ENCODE results near the gene GPR108. TPM values are rescaled to one million over a fixed set of nuclear protein-coding genes. Genes with fewer than 3 reads are reported as not detected.

Gene GPR108
- total RNA-seq, 3 donors from 2014 or later = 60.4 to 86.3 (median 78.6) TPM

DNA sequence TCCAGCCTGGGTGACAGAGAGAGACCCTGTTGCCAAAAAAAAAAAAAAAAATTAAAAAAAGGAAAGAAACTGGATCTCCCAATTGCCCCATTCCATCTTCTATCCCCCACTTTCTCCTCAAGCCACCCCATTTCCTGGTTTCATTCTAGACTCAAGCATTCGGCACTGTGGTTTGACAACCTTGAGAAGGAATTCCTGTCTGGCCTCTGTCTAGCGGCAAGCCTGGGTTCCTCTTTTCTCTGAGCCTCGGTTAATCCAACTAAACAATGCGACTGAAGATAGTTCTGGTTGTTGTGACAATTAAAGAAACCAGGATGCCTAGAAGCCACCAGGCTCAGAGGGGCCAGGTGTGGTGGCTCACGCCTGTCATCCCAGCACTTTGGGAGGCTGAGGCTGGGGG, 13.6 kb downstream of the GPR108 start:
- no peak for ATAC-seq
- no peak overlapping the region for H3K4me3 Mint-ChIP-seq
- H3K36me3 Mint-ChIP-seq (ENCODE audit: insufficient read depth) = no peaks in the 10 kb centered on the region
- H3K4me1 Mint-ChIP-seq (ENCODE audit: low read depth) = peaks cover 17% of the 10 kb centered on the region
- H3K9me3 Mint-ChIP-seq = no peaks in the 10 kb centered on the region
- DNase-seq = no peak
- H3K27me3 Mint-ChIP-seq (ENCODE audit: low read depth) = no peaks in the 10 kb centered on the region

DNA sequence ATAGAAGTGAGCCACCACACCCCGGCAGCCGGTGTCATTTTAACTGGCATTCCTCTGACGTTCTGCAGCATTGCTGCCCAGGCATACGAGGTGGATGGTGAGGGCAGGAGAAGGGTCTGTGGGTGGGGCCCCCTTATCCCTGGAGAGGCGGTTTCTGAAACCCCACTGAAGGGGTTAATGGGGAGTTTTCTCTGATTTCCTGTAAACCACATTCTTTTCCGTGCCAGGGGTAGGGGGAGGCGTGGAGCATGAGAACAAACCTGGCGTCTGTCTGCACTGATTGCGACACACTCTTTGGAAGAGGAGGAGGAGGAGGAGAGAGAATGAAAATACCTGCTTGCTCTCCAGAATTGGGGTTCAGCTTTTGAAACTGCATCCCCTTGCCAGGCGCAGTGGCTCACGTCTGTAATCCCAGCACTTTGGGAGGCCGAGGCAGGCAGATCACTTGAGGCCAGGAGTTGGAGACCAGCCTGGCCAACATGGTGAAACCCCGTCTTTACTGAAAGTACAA, 14.2 kb downstream of the GPR108 start:
- Mint-ChIP-seq H3K4me3 (no peak overlapping the region), H3K4me1 (ENCODE audit: low read depth) (peaks cover 17% of the 10 kb centered on the region), H3K9me3 (no peaks in the 10 kb centered on the region), H3K27me3 (ENCODE audit: low read depth) (no peaks in the 10 kb centered on the region), H3K36me3 (ENCODE audit: insufficient read depth) (no peaks in the 10 kb centered on the region)
- ATAC-seq = no peak
- DNase-seq = no peak

DNA sequence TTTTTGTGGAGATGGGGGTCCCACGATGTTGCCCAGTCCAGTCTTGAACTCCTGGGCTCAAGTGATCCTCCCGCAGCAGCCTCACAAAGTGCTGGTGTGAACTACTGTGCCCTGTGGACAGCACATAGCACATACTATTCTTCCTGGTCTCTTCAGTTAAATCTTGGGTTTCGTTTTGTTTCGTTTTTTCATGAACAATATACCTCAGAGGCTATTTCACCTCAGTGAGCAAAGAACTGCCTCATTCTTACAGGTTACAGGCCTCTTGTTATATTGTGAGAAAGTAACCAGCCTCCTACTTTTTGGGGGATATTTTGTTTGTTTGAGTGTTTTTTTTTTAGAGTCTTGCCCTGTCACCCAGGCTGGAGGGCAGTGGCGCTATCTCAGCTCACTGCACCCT, 15.6 kb downstream of the GPR108 start:
- ATAC-seq (no peak), DNase-seq (no peak)
- no peaks in the 10 kb centered on the region for H3K9me3 Mint-ChIP-seq
- H3K27me3 Mint-ChIP-seq (ENCODE audit: low read depth) = no peaks in the 10 kb centered on the region
- no peak overlapping the region for H3K4me3 Mint-ChIP-seq
- no peaks in the 10 kb centered on the region for H3K36me3 Mint-ChIP-seq (ENCODE audit: insufficient read depth)
- H3K4me1 Mint-ChIP-seq (ENCODE audit: low read depth) = peaks cover 17% of the 10 kb centered on the region

DNA sequence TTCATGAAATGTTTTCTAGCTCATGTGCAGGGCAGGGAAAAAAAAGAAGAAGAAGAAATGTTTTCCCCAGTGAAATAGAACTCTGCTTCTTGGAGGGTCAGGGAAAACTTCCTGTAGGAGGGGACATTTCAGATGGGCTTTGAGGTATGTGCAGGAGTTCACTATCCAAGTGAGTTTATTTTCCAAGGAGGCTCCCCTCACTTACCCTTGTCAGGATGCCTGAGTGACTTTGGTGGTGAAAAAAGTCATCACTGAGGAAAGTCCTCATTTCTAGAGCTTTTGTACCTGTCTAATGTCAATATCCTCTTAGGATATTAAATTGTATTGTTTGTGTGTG, 16.3 kb downstream of the GPR108 start:
- Mint-ChIP-seq H3K27me3 (ENCODE audit: low read depth) (no peaks in the 10 kb centered on the region), H3K36me3 (ENCODE audit: insufficient read depth) (no peaks in the 10 kb centered on the region), H3K4me1 (ENCODE audit: low read depth) (peaks cover 17% of the 10 kb centered on the region), H3K9me3 (no peaks in the 10 kb centered on the region), H3K4me3 (no peak overlapping the region)
- DNase-seq (no peak), ATAC-seq (no peak)

DNA sequence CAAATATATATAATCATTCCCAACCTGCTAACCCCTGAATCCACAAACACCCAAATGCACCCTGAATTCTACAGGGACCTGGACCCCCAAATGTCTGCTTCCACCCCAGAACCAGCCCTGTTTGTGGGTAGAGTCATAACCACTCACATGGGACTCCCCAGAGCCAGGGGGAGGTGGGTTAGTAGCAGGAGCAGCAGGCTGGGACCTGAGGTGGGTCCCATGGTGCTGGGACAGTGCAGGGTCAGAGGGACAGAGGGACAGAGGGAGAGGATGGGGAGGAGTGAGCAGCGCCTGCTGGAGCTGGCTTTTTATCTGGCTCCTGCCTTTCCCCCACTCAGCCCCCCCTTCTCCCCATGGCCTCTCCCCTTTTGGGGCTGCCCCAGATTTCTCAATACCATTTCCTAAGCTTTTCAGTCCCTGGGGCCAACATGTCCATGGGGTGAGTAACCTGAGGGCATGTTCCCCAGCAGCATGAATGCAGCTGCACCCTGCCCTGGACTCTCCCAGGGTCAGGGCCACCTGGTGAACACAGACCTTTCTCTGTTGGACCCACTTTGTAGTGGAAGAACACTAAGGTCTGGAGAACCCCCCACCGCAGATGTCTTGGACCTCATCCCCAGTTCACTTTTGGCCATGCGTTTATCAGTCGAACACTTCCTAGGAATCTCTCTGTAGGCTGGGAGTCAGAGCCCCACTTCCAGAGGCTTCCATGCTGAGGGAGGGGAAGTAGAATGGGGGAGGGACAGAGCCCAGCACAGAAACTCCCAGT, 16.8 kb downstream of the GPR108 start, which contains the start of gene C3:
TSS of gene C3 (minus strand) at position 282 of the 769 bp plus-strand sequence. CDS start at position 221, 61 bp downstream.
- H3K4me1 Mint-ChIP-seq (ENCODE audit: low read depth) = peaks cover 16% of the 10 kb centered on the region
- H3K4me3 Mint-ChIP-seq = no peak within 1 kb of the TSS
- no peaks in the 10 kb centered on the region for H3K36me3 Mint-ChIP-seq (ENCODE audit: insufficient read depth)
- no peaks in the 10 kb centered on the region for H3K9me3 Mint-ChIP-seq
- DNase-seq (no peak), ATAC-seq (no peak)
- no peaks in the 10 kb centered on the region for H3K27me3 Mint-ChIP-seq (ENCODE audit: low read depth)

DNA sequence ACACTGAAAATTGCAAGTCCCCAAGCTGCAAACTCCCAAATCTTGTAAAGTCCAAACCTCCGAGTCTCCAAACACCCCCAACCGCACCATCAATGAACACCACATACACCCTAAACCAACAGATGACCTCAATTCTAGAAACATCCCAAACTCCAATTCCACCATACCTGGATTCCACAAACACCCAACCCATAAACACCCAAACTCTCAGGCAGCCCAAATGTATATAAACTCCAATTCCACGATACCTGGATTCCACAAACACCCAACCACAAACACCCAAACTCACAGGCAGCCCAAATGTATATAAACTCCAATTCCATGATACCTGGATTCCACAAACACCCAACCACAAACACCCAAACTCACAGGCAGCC, 17.4 kb downstream of the GPR108 start:
- Mint-ChIP-seq H3K4me1 (ENCODE audit: low read depth) (peaks cover 13% of the 10 kb centered on the region), H3K27me3 (ENCODE audit: low read depth) (no peaks in the 10 kb centered on the region), H3K4me3 (no peak overlapping the region), H3K36me3 (ENCODE audit: insufficient read depth) (no peaks in the 10 kb centered on the region), H3K9me3 (no peaks in the 10 kb centered on the region)
- ATAC-seq (no peak), DNase-seq (no peak)

DNA sequence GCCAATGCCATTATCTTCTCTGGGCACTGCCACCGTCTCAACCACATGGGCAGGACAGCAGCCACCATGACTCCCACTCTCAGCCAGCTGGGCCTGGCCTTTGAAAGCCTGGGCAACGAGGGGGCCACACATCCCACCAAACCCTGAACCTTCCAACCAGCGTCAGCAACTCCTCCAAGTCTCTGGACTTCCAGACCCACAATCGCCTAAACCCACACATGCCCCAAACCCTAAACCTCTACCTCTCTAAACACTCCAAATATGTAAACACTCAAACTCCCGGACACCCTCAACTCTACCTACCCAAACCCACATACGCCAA, 17.9 kb downstream of the GPR108 start:
- H3K27me3 Mint-ChIP-seq (ENCODE audit: low read depth) = no peaks in the 10 kb centered on the region
- no peak overlapping the region for H3K4me3 Mint-ChIP-seq
- H3K36me3 Mint-ChIP-seq (ENCODE audit: insufficient read depth) = no peaks in the 10 kb centered on the region
- no peak for DNase-seq
- peaks cover 11% of the 10 kb centered on the region for H3K4me1 Mint-ChIP-seq (ENCODE audit: low read depth)
- no peak for ATAC-seq
- H3K9me3 Mint-ChIP-seq = no peaks in the 10 kb centered on the region

DNA sequence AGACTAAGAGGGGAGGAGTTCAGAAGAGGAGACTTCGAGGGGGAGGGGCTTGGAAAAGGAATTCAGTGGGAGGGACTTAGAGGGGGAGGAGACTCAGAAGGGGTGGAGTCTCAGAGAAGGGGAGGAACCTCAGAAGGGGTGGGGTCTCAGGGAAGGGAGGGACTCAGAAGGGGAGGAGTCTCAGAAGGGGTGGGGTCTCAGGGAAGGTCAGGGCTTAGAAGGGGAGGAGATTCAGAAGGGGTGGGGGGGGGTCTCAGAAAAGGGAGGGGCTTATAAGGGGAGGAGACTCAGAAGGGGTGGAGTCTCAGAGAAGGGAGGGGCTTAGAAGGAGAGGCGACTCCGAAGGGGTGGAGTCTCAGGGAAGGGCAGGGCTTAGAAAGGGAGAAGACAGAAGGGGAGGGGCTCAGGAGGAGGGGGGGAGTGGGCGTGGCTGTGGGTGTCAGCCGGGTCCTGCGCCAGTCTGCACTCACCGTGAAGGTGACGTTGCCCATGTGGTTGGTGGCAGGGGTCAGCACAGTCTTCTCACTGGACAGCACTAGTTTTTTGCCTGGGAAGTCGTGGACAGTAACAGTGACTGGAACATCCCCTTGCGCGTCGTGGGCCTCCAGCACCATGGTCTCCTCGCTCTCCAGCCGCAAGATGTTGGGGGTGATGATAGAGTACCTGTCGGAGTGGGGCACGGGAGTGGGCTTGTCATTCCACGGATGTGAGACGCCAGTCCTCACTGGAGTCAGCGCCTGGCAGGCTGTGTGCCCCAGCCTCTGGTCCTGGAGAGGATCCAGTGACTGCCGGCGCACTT, 18.4 kb downstream of the GPR108 start:
- Mint-ChIP-seq H3K4me3 (no peak overlapping the region), H3K9me3 (no peaks in the 10 kb centered on the region), H3K4me1 (ENCODE audit: low read depth) (peaks cover 11% of the 10 kb centered on the region), H3K27me3 (ENCODE audit: low read depth) (no peaks in the 10 kb centered on the region), H3K36me3 (ENCODE audit: insufficient read depth) (no peaks in the 10 kb centered on the region)
- DNase-seq (no peak), ATAC-seq (peak; percentile 77 to 81)

DNA sequence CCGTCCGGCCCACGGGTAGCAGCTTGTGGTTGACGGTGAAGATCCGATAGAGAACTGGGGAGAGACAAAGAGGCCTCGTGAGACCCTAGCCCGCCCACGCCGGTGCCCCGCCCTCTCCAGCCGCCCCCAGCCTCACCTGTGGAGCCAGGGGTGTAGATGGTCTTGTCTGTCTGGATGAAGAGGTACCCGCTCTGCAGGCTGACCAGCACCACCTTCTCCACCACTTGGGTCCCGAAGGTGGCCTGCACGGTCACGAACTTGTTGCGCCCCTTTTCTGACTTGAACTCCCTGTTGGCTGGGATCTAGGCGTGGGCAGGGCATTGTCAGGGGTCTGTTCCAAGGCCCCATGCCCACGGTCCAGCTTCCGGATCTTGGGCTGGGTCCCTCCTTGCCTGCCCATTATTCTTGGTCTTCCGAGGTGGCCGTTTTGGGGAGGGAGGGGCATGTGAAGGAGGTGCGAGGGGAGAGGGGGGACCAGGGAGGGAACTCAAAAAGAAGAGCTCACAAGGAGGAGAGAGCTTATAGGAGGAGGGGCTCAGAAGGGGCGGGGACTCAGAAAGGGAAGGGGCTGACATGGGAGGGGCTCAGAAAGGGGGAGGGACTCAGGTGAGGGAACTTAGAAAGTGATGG, 19.2 kb downstream of the GPR108 start:
- ATAC-seq = peak in 1 of 2 donors; percentile 35
- Mint-ChIP-seq H3K4me1 (ENCODE audit: low read depth) (peaks cover 9% of the 10 kb centered on the region), H3K9me3 (no peaks in the 10 kb centered on the region), H3K4me3 (no peak overlapping the region), H3K27me3 (ENCODE audit: low read depth) (no peaks in the 10 kb centered on the region), H3K36me3 (ENCODE audit: insufficient read depth) (no peaks in the 10 kb centered on the region)
- DNase-seq = no peak

DNA sequence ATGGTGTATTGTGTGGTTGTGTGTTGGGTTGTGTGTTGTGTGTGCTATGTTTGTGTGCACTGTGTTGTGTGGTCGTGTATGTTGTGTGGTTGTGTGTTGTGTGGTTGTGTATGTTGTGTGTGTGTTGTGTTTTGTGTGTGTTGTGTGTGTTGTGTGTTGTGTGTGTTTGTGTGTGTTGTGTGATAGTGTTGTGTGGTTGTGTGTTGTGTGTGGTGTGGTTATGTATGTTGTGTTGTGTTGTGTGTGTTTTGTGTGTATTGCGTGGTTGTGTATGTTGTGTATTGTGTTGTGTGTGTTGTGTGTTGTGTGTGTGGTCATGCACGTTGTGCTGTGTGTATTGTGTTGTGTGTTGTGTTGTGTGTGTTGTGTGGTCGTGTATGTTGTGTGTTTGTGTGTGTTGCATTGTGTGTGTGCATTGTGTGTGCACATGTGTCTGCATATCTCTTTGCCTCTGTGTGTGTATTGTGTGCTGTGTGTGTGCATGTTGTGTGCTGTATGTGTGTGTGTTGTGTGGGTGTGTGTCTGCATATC, 19.9 kb downstream of the GPR108 start:
- no peak for ATAC-seq
- H3K27me3 Mint-ChIP-seq (ENCODE audit: low read depth) = peaks cover 1% of the 10 kb centered on the region
- no peaks in the 10 kb centered on the region for H3K9me3 Mint-ChIP-seq
- no peak for DNase-seq
- H3K4me3 Mint-ChIP-seq = no peak overlapping the region
- H3K4me1 Mint-ChIP-seq (ENCODE audit: low read depth) = peaks cover 8% of the 10 kb centered on the region
- no peaks in the 10 kb centered on the region for H3K36me3 Mint-ChIP-seq (ENCODE audit: insufficient read depth)

DNA sequence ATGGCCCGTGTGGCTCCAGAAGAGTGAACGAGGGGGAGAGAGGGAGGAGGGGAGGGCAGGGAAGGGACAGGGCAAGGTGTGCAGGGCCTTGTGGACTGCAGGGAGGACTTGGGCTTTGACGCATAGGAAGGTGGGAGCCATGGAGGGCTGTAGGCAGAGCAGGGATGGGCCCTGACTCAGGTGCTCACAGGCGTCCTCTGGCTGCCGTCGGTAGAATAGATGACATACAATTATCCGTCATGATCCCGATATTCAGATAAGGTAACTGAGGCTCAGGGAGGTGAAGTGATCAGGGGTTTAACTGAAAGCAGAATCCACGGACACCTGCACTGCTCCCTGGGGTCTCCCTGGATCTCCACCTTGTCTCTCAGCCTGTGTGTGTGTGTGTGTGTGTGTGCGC, 20.3 kb downstream of the GPR108 start:
- H3K4me3 Mint-ChIP-seq = no peak overlapping the region
- H3K27me3 Mint-ChIP-seq (ENCODE audit: low read depth) = peaks cover 2% of the 10 kb centered on the region
- DNase-seq (no peak), ATAC-seq (no peak)
- H3K4me1 Mint-ChIP-seq (ENCODE audit: low read depth) = peaks cover 6% of the 10 kb centered on the region
- no peaks in the 10 kb centered on the region for H3K36me3 Mint-ChIP-seq (ENCODE audit: insufficient read depth)
- no peaks in the 10 kb centered on the region for H3K9me3 Mint-ChIP-seq

DNA sequence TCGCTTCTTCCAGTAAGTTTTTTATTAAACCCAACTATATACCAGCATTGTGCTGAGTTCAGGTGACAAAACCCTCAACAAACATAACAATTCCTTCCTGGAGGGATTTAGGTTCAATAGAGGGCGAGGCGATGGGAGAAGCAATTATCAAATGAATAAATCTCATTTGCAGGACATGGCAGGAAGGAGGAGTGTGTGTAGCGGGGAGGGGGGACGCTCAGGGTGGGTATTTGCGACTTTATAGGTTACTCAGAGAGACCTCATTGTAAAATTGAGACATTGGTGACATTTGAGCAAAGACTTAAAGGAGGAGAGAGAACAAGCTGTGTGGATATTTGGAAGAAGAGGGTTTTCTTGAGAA, 20.8 kb downstream of the GPR108 start:
- peaks cover 4% of the 10 kb centered on the region for H3K27me3 Mint-ChIP-seq (ENCODE audit: low read depth)
- DNase-seq = no peak
- no peak overlapping the region for H3K4me3 Mint-ChIP-seq
- no peaks in the 10 kb centered on the region for H3K9me3 Mint-ChIP-seq
- H3K36me3 Mint-ChIP-seq (ENCODE audit: insufficient read depth) = no peaks in the 10 kb centered on the region
- H3K4me1 Mint-ChIP-seq (ENCODE audit: low read depth) = peaks cover 3% of the 10 kb centered on the region
- ATAC-seq = no peak

DNA sequence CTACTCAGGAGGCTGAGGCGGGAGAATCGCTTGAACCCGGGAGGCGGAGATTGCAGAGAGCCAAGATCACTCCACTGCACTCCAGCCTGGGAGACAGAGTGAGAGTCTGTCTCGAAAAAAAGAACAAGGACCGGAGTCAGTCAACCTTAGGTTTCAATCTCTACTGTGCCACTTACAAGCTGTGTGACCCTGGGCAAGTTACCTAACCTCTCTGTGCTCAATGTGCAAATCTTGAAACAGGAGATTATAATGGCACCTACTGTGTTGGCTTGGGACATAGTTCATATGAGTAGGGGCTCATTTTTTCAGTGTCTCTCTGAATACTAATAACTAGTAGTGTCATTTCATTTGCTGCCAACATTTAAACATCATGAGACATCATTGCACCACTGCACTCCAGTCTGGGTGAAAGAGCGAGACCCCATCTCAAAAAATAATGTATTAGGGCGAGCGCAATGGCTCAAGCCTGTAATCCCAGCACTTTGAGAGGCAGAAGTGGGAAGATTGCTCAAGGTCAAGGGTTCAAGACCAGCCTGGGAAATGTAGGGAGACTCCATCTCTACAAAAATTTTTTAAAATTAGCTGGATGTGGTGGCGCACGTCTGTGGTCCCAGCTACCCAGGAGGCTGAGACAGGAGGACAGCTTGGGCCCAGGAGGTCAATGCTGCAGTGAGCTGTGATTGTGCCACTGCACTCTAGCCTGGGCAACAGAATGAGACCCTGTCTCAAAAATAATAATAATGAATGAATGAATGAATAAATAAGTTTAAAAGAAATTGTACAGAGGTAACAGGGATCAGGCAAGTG, 22.4 kb downstream of the GPR108 start:
- Mint-ChIP-seq H3K4me3 (no peak overlapping the region), H3K9me3 (no peaks in the 10 kb centered on the region), H3K4me1 (ENCODE audit: low read depth) (peaks cover 10% of the 10 kb centered on the region), H3K27me3 (ENCODE audit: low read depth) (peaks cover 19% of the 10 kb centered on the region), H3K36me3 (ENCODE audit: insufficient read depth) (no peaks in the 10 kb centered on the region)
- DNase-seq (no peak), ATAC-seq (no peak)
